H1 (cell line): ENCODE results near the gene CRIP1. TPM values are rescaled to one million over a fixed set of nuclear protein-coding genes. Genes with fewer than 3 reads are reported as not detected.

Source experiments
- CTCF ChIA-PET: fragments of 300-600 bp; sonication (Branson Sonifier 250); formaldehyde crosslinking; loops from one replicate; lab custom pipeline; 2021; ENCODE audit not compliant: partially characterized antibody; lab: Charles Lee
- POLR2A ChIA-PET: fragments of 300-600 bp; sonication (Branson Sonifier 250); formaldehyde crosslinking; loops from one replicate; lab custom pipeline; 2021; ENCODE audit warnings: inconsistent platforms; ENCODE audit not compliant: partially characterized antibody; lab: Charles Lee
- DNase-seq, 2 experiments: peaks; one replicate each; pipeline versions ENCODE4 v3.0.0 to v3.0.0-alpha.2; 2010 to 2022; ENCODE audit warnings: low spot score in 2 of 2, low read depth in 1 of 2, mixed read lengths in 1 of 2
- FAIRE-seq: peaks from 2 replicates; lab custom pipeline; 2011; peaks lifted over from hg19 to GRCh38; lab: Jason Lieb, UNC
- H2AFZ ChIP-seq: 2 replicates; pipeline ENCODE4 v1.8.1; 2012; ENCODE audit warnings: low read length, inconsistent platforms
- H2AK5ac ChIP-seq: 2 replicates; pipeline ENCODE4 v1.6.1; 2013; ENCODE audit warnings: low read depth, low read length
- H2BK120ac ChIP-seq: replicated peaks from 2 replicates; pipeline ENCODE3; 2013; ENCODE audit warnings: low read depth, low read length, inconsistent platforms
- H2BK12ac ChIP-seq: 2 replicates; pipeline ENCODE4 v1.6.1; 2013; ENCODE audit warnings: low read depth, low read length
- H2BK15ac ChIP-seq: 2 replicates; pipeline ENCODE4 v1.6.1; 2013; ENCODE audit warnings: low read length
- H2BK20ac ChIP-seq: 2 replicates; pipeline ENCODE4 v1.6.1; 2013; ENCODE audit warnings: low read length
- H2BK5ac ChIP-seq: 2 replicates; pipeline ENCODE4 v1.6.1; 2013; ENCODE audit warnings: low read depth, low read length
- H3K14ac ChIP-seq: 2 replicates; pipeline ENCODE4 v1.6.1; 2013; ENCODE audit warnings: inconsistent platforms; ENCODE audit not compliant: insufficient read length
- H3K18ac ChIP-seq: 2 replicates; pipeline ENCODE4 v1.6.1; 2013; ENCODE audit warnings: low read length; ENCODE audit errors: extremely low read depth
- H3K23ac ChIP-seq: 2 replicates; pipeline ENCODE4 v1.6.1; 2013; ENCODE audit warnings: inconsistent platforms; ENCODE audit not compliant: insufficient read length
- H3K23me2 ChIP-seq: 2 replicates; pipeline ENCODE4 v1.6.1; 2013; ENCODE audit warnings: low read depth, low read length
- H3K27ac ChIP-seq: 2 replicates; pipeline ENCODE4 v1.6.1; 2011; ENCODE audit warnings: low read depth, low read length, inconsistent platforms
- H3K27me3 ChIP-seq, 4 experiments: replicated peaks in 1 of 4; 1 replicate in 1 of 4; 2 replicates in 3 of 4; pipeline versions ENCODE4 v1.6.1 to v1.8.1; 2011 to 2013; ENCODE audit warnings: low read length in 3 of 4, mild to moderate bottlenecking in 3 of 4, inconsistent platforms in 2 of 4, mixed read lengths in 2 of 4, moderate library complexity in 1 of 4; ENCODE audit not compliant: control insufficient read depth in 3 of 4, insufficient read depth in 3 of 4; ENCODE audit errors: extremely low read depth in 1 of 4
- H3K36me3 ChIP-seq, 4 experiments: 2 replicates each; pipeline versions ENCODE4 v1.6.1 to v1.8.1; 2011 to 2013; ENCODE audit warnings: mild to moderate bottlenecking in 4 of 4, low read length in 3 of 4, moderate library complexity in 2 of 4, control low read depth in 1 of 4, inconsistent platforms in 1 of 4; ENCODE audit not compliant: insufficient read depth in 4 of 4, control insufficient read depth in 2 of 4
- H3K4ac ChIP-seq: replicated peaks from 2 replicates; pipeline ENCODE3; 2013; ENCODE audit warnings: low read length, low read depth, mixed read lengths, inconsistent platforms; ENCODE audit not compliant: insufficient read length
- H3K4me1 ChIP-seq, 4 experiments: replicated peaks in 1 of 4; 1 replicate in 1 of 4; 2 replicates in 3 of 4; pipeline versions ENCODE4 v1.6.1 to v1.8.1; 2011 to 2013; ENCODE audit warnings: low read length in 3 of 4, inconsistent platforms in 2 of 4, mixed read lengths in 1 of 4; ENCODE audit not compliant: insufficient read depth in 4 of 4, control insufficient read depth in 3 of 4
- H3K4me2 ChIP-seq, 2 experiments: 2 replicates each; pipeline versions ENCODE4 v1.6.1 to v1.8.1; 2011 to 2013; ENCODE audit warnings: low read depth in 2 of 2, low read length in 2 of 2, control low read depth in 1 of 2, inconsistent platforms in 1 of 2, mild to moderate bottlenecking in 1 of 2; ENCODE audit not compliant: insufficient read depth in 1 of 2
- H3K4me3 ChIP-seq, 4 experiments: fragments of 200-600, 300-600 bp in 1 of 4; sonication (generic), shearing (Covaris generic), sonication (Bioruptor Twin) in 1 of 4; 2 replicates each; pipeline versions ENCODE4 v1.5.1 to v1.8.1; 2011 to 2016; ENCODE audit warnings: low read length in 4 of 4, low read depth in 3 of 4, control low read depth in 2 of 4, inconsistent platforms in 2 of 4, mild to moderate bottlenecking in 2 of 4, mixed read lengths in 1 of 4, moderate library complexity in 1 of 4; ENCODE audit not compliant: insufficient read depth in 2 of 4; ENCODE audit errors: extremely low read depth in 1 of 4
- H3K56ac ChIP-seq: replicated peaks from 2 replicates; pipeline ENCODE3; 2013; ENCODE audit warnings: low read depth, mild to moderate bottlenecking, mixed read lengths, low read length, inconsistent platforms; ENCODE audit not compliant: insufficient read length
- H3K79me1 ChIP-seq: 2 replicates; pipeline ENCODE4 v1.6.1; 2013; ENCODE audit warnings: low read depth, low read length, control low read depth
- H3K79me2 ChIP-seq, 2 experiments: 2 replicates each; pipeline versions ENCODE4 v1.6.1 to v1.8.1; 2012 to 2013; ENCODE audit warnings: low read length in 2 of 2, mild to moderate bottlenecking in 2 of 2, inconsistent platforms in 1 of 2; ENCODE audit not compliant: insufficient read depth in 2 of 2, control insufficient read depth in 1 of 2
- H3K9ac ChIP-seq, 4 experiments: replicated peaks in 1 of 4; 1 replicate in 1 of 4; 2 replicates in 3 of 4; pipeline versions ENCODE4 v1.6.1 to v1.8.1; 2011 to 2013; ENCODE audit warnings: low read depth in 3 of 4, low read length in 3 of 4, control low read depth in 2 of 4, mild to moderate bottlenecking in 2 of 4, moderate library complexity in 2 of 4, inconsistent platforms in 1 of 4; ENCODE audit errors: extremely low read depth in 1 of 4
- H3K9me3 ChIP-seq, 2 experiments: 2 replicates each; pipeline versions ENCODE4 v1.6.1 to v1.8.1; 2012 to 2013; ENCODE audit warnings: mild to moderate bottlenecking in 2 of 2, moderate library complexity in 2 of 2, control low read depth in 1 of 2, inconsistent platforms in 1 of 2, low read depth in 1 of 2, low read length in 1 of 2, mixed read lengths in 1 of 2; ENCODE audit not compliant: insufficient read depth in 2 of 2
- H4K20me1 ChIP-seq, 2 experiments: replicated peaks in 1 of 2; 2 replicates each; pipeline versions ENCODE3 to v1.8.1; 2011 to 2013; ENCODE audit warnings: inconsistent platforms in 2 of 2, low read length in 2 of 2, mild to moderate bottlenecking in 1 of 2; ENCODE audit not compliant: insufficient read depth in 2 of 2, control insufficient read depth in 1 of 2
- H4K5ac ChIP-seq: 2 replicates; pipeline ENCODE4 v1.6.1; 2013; ENCODE audit warnings: low read length, low read depth, mixed read lengths, inconsistent platforms; ENCODE audit not compliant: insufficient read length
- H4K8ac ChIP-seq: 2 replicates; pipeline ENCODE4 v1.8.0; 2013; ENCODE audit warnings: mild to moderate bottlenecking, moderate library complexity, low read length, inconsistent platforms; ENCODE audit not compliant: insufficient read depth; ENCODE audit errors: extremely low read depth
- H4K91ac ChIP-seq: replicated peaks from 2 replicates; pipeline ENCODE3; 2013; ENCODE audit warnings: low read length, mixed read lengths, inconsistent platforms; ENCODE audit not compliant: insufficient read length
- CBX5 ChIP-seq: fragments of 300-800, 300-1000 bp; sonication (generic); IDR thresholded peaks from 2 replicates; pipeline ENCODE4 v1.7.1; 2016; ENCODE audit warnings: antibody characterized with exemption, low read length, low read depth
- CHD2 ChIP-seq: IDR thresholded peaks from 2 replicates; pipeline ENCODE4 v1.6.1; 2012; ENCODE audit warnings: low read length, improper control_type of control experiment
- CTBP2 ChIP-seq: IDR thresholded peaks from 2 replicates; pipeline ENCODE4 v1.7.0; 2011; ENCODE audit warnings: borderline replicate concordance, mild to moderate bottlenecking, moderate library complexity, mixed read lengths, low read length; ENCODE audit not compliant: insufficient read depth, insufficient read length
- GABPA ChIP-seq: IDR thresholded peaks from 2 replicates; pipeline ENCODE4 v1.6.1; 2011; ENCODE audit warnings: mild to moderate bottlenecking, low read length, moderate library complexity, borderline replicate concordance; ENCODE audit not compliant: insufficient read depth
- JUN ChIP-seq: IDR thresholded peaks from 2 replicates; pipeline ENCODE4 v1.6.1; 2011; ENCODE audit warnings: low read depth, mild to moderate bottlenecking, improper control_type of control experiment, low read length
- KDM1A ChIP-seq: fragments of 200-600, 300-600 bp; sonication (generic); IDR thresholded peaks from 2 replicates; pipeline ENCODE4 v1.7.1; 2016; ENCODE audit warnings: mild to moderate bottlenecking, low read length, borderline replicate concordance
- NANOG ChIP-seq: IDR thresholded peaks from 2 replicates; pipeline ENCODE4 v1.6.1; 2011; ENCODE audit warnings: low read length, low read depth, mild to moderate bottlenecking, inconsistent platforms; ENCODE audit not compliant: insufficient read depth, poor library complexity, severe bottlenecking
- RNF2 ChIP-seq: fragments of 200-900, 300-1000 bp; sonication (generic); IDR thresholded peaks from 2 replicates; pipeline ENCODE4 v1.7.1; 2016; ENCODE audit warnings: borderline replicate concordance, low read depth, mild to moderate bottlenecking, antibody characterized with exemption, low read length; ENCODE audit not compliant: poor library complexity, severe bottlenecking; ENCODE audit errors: missing control alignments
- SUZ12 ChIP-seq: fragments of 200-600 bp; sonication (generic); IDR thresholded peaks from 2 replicates; pipeline ENCODE4 v1.6.1; 2012; ENCODE audit warnings: mild to moderate bottlenecking, inconsistent platforms, low read length, moderate library complexity, mixed read lengths
- YY1 ChIP-seq: IDR thresholded peaks from 2 replicates; pipeline ENCODE4 v1.6.1; 2011; ENCODE audit warnings: low read depth, mild to moderate bottlenecking, low read length
- WGBS, 2 experiments: shearing (Covaris generic) in 1 of 2; methylation state at CpG; one replicate each; pipeline versions ENCODE4 v1.1.6 to v1.1.7; 2013 to 2015; ENCODE audit warnings: low lambda C conversion rate in 2 of 2, mixed read lengths in 2 of 2, inconsistent platforms in 1 of 2, low coverage in 1 of 2, missing lambda C conversion rate in 1 of 2; ENCODE audit not compliant: insufficient replicate concordance in 2 of 2, insufficient coverage in 1 of 2, insufficient read length in 1 of 2; ENCODE audit errors: extremely low coverage in 1 of 2, missing lambda C conversion rate in 1 of 2; 5-methylcytosine and 5-hydroxymethylcytosine counted together
- polyA plus RNA-seq, 7 experiments: library from polyadenylated mRNA; depleted of rRNA in 3 of 7; stranded (reverse) in 5 of 7; unstranded in 2 of 7; fragments of >200 nt in 5 of 7; fragments of 200-250 nt in 2 of 7; gene quantifications; 1 replicate in 5 of 7; 2 replicates in 1 of 7; 4 replicates in 1 of 7; pipeline versions ENCODE4 v1.2.1 to v1.2.3, GENCODE V29; 2011 to 2013; ENCODE audit warnings: missing spikeins in 2 of 7, mixed read lengths in 2 of 7
- total RNA-seq: library from RNA; stranded (reverse); fragmentation: NEBNext Ultra II Directional; extraction: Animal tissue kit (Norgen Biotek cat#: 25700); gene quantifications from 2 replicates; pipeline ENCODE4 v1.2.1, GENCODE V29; 2021
- TF ChIP-seq, protein P1 (sequence below): IDR thresholded peaks from 2 replicates; pipeline ENCODE4 v1.6.1; 2011; ENCODE audit warnings: low read depth, mild to moderate bottlenecking, low read length; ENCODE audit not compliant: insufficient read depth

Gene CRIP1
- total and polyA plus RNA-seq, 2 of the 8 experiments (the other 6 are each of a cell fraction or from before 2014, with no cell fraction given) = 1.2 to 2.2 TPM

DNA sequence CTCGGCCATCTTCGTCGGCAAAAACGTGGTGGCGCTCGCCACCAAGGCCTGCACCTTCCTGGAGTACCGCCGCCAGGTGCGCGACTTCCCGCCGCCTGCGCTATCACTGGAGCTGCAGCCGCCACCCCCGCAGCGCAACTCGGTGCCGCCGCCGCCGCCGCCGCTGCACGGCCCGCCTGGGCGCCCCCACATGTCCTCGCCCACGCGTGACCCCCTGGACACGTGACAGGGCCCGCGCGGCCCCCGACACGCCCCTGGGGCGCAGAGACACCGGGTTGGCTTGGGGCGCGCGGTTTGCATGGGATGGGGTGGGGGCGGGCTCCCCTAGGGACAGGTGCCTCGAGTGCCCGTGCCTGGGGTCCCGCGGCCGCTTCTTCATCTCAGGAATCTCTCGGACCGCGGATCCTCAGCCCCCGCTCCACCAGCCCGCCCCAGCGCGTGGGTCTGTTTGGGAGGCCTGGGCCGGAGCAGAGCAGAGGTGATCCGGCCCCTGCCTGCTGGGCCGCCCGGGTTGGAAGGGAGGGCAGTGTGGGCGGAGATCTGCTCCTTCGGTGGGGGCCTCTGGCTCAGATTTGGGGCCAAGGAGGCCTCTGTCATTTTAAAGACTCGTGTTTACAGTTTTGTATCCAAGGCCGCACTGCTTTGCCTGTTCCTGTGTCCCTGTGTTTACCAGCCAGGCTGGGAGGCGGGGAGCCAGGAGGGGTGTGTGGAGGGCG, 43.0 kb downstream of the CRIP1 start:
- Histone ChIP-seq H3K4me3 (no peak overlapping the region), H4K91ac (no peak overlapping the region), H3K27me3 (peaks cover 9 to 35% (median 25%) of the 10 kb centered on the region in 4 experiments), H3K9ac (no peak overlapping the region), H2BK120ac (no peak overlapping the region), H3K18ac (no peak overlapping the region), H4K5ac (no peak overlapping the region), H2BK5ac (no peak overlapping the region), H3K4ac (no peak overlapping the region), H2BK12ac (no peak overlapping the region), H3K36me3 (no peaks in the 10 kb centered on the region; a peak in 1 of 8 replicates), H3K79me2 (no peaks in the 10 kb centered on the region), H3K4me1 (peaks cover 0 to 4% (median 0%) of the 10 kb centered on the region in 4 experiments; a peak in 3 of 7 replicates), H3K56ac (no peak overlapping the region), H3K9me3 (peaks cover 3 to 57% of the 10 kb centered on the region in 2 experiments; a peak in 3 of 4 replicates), H3K23me2 (no peaks in the 10 kb centered on the region; the same call in 1 of the 2 replicates), H3K4me2 (no peak overlapping the region), H3K23ac (no peak overlapping the region), H3K79me1 (no peaks in the 10 kb centered on the region), H3K14ac (no peak overlapping the region), H2AK5ac (no peak overlapping the region), H2AFZ (no peak overlapping the region), H2BK20ac (no peak overlapping the region), H4K8ac (no peak overlapping the region), H4K20me1 (no peaks in the 10 kb centered on the region), H2BK15ac (no peak overlapping the region), H3K27ac (no peak overlapping the region)
- CTCF ChIA-PET = interaction anchor here (1.3 kb wide), 1 partner anchor 58 kb away, joined by 3 read pairs; no protein-coding TSS in a partner anchor
- POLR2A ChIA-PET = no interaction called here
- no peak for FAIRE-seq
- 94% methylated on average over 40 of the region's 63 CpGs; no CpG with 5 or more reads in 1 of the 2 experiments for WGBS, 2 experiments
- no peak for DNase-seq
- TF ChIP-seq JUN (no peak), RNF2 (no peak), YY1 (no peak), GABPA (no peak), KDM1A (no peak), CTBP2 (no peak), CBX5 (no peak), CHD2 (no peak), NANOG (no peak), SUZ12 (no peak)
- TF ChIP-seq, protein P1, sequence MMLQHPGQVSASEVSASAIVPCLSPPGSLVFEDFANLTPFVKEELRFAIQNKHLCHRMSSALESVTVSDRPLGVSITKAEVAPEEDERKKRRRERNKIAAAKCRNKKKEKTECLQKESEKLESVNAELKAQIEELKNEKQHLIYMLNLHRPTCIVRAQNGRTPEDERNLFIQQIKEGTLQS = no peak
